ENCODE data around the gene GRK1.
"Not testable (repeated sequence)": the region's sequence is repeated elsewhere in the genome, so short reads cannot be mapped to it uniquely, and the experiment has no call there.

Gene GRK1

DNA sequence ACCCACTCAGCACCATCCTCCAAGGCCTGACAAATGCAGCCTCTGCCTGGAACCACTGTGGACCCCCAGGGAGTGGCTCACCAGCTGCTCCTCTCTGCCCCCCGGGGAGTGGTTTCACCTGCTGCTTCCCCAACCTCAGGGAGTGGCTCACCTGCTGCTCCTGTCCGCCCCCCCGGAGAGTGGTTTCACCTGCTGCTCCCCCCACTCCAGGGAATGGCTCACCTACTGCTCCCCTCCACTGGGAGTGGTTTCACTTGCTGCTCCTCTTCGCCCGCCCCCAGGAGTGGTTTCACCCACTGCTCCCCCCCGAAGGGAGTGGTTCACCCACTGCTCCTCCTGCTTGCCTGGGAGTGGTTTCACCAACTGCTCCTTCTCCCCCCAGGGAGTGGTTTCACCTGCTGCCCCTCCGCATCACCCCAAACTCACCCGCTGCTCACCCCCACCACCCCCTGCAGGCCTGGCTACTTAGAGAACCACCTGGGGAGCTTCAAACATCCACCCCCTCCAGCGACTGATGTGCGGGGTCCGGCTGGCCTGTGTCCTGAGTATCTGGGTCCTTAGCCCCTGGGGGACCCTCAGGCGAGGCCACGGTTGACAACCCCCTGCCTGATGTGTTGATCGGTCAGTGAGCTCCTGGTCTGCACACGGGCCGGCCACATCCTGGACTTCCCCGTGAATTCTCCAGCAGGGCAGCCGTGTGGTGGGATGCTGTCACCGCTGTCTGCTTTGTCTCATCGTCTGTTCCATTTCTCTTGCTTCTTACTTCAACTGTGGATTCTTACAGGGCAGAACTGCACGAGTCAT is 77.4 kb downstream of the GRK1 start:
- no peaks in the 10 kb centered on the region for H3K36me3 ChIP-seq (ENCODE audit: control insufficient read depth, insufficient read depth, low read length)
- H3K27ac ChIP-seq (ENCODE audit: insufficient read depth, low read length, poor library complexity, severe bottlenecking): no peak overlapping the region
- no peak overlapping the region for H3K4me3 ChIP-seq (ENCODE audit: insufficient read depth, low read depth, low read length, poor library complexity, severe bottlenecking)
- no peaks in the 10 kb centered on the region for H3K9me3 ChIP-seq (ENCODE audit: control insufficient read depth, low read length)
- DNase-seq: no peak
- peaks cover 19% of the 10 kb centered on the region for H3K27me3 ChIP-seq (replicated peaks; ENCODE audit: control insufficient read depth, insufficient read depth, low read length, poor library complexity, severe bottlenecking)
- H3K4me1 ChIP-seq (ENCODE audit: control insufficient read depth, insufficient read depth, low read length, poor library complexity, severe bottlenecking): peaks cover 22% of the 10 kb centered on the region

DNA sequence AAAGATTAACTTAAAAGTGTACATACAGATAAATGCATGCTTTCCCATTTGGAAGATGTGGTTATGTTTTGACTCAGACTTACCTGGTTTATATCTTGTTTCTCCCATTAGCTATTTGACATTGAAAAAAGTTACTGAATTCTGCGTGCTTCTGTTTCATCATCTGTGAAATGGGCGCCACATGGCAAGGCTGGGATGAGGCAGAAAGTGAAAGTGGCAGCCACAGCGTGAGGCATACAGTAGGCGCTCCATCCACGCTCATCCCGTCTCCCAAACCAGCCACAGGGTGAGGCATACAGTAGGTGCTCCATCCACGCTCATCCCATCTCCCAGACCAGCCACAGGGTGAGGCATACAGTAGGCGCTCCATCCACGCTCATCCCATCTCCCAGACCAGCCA is 78.0 kb downstream of the GRK1 start:
- H3K27me3 ChIP-seq (replicated peaks; ENCODE audit: control insufficient read depth, insufficient read depth, low read length, poor library complexity, severe bottlenecking): peaks cover 15% of the 10 kb centered on the region

DNA sequence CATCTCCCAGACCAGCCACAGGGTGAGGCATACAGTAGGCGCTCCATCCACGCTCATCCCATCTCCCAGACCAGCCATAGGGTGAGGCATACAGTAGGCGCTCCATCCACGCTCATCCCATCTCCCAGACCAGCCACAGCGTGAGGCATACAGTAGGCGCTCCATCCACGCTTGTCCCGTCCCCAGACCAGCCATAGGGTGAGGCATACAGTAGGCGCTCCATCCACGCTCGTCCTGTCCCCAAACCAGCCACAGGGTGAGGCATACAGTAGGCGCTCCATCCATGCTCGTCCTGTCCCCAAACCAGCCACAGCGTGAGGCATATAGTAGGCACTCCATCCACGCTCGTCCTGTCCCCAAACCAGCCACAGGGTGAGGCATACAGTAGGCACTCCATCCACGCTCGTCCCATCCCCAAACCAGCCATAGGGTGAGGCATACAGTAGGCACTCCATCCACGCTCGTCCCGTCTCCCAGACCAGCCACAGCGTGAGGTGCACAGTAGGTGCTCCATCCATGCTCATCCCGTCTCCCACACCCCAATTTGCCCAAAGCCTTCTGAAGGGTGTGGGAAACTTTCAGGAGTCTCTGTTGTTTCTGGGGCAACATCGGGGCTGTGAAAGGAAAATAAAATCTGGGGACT is 78.6 kb downstream of the GRK1 start:
- not testable (repeated sequence) for H3K36me3 ChIP-seq (ENCODE audit: control insufficient read depth, insufficient read depth, low read length); H3K9me3 ChIP-seq (ENCODE audit: control insufficient read depth, low read length)

More for the DNA sequence above, 78.0 kb downstream of the GRK1 start:
- no peak overlapping the region for H3K4me3 ChIP-seq (ENCODE audit: insufficient read depth, low read depth, low read length, poor library complexity, severe bottlenecking)
- no peak for DNase-seq
- H3K4me1 ChIP-seq (ENCODE audit: control insufficient read depth, insufficient read depth, low read length, poor library complexity, severe bottlenecking): peaks cover 22% of the 10 kb centered on the region
- no peaks in the 10 kb centered on the region for H3K9me3 ChIP-seq (ENCODE audit: control insufficient read depth, low read length)
- no peaks in the 10 kb centered on the region for H3K36me3 ChIP-seq (ENCODE audit: control insufficient read depth, insufficient read depth, low read length)
- H3K27ac ChIP-seq (ENCODE audit: insufficient read depth, low read length, poor library complexity, severe bottlenecking): no peak overlapping the region

DNA sequence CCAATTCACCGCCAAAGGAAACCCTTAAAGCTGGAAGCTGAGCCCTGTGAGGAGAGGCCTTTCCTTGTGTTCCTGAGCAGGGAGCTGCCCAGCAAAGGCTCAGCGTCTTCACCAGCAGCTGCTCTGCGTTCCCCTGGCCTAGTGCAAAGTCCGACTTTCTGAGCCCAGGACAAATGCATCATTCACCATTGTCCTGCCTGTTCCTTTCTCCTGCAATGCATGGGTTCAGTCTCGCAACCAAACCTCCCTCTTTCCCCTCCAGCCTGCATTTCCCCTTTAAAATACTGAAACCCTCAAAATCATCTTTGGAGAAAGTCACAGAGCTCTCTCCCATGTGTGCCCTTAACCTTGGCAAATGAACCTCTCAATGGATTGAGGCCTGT is 79.1 kb downstream of the GRK1 start:
- DNase-seq: no peak
- Histone ChIP-seq H3K4me1 (ENCODE audit: control insufficient read depth, insufficient read depth, low read length, poor library complexity, severe bottlenecking) (peaks cover 16% of the 10 kb centered on the region), H3K4me3 (ENCODE audit: insufficient read depth, low read depth, low read length, poor library complexity, severe bottlenecking) (no peak overlapping the region), H3K36me3 (ENCODE audit: control insufficient read depth, insufficient read depth, low read length) (no peaks in the 10 kb centered on the region), H3K9me3 (ENCODE audit: control insufficient read depth, low read length) (no peaks in the 10 kb centered on the region), H3K27me3 (replicated peaks; ENCODE audit: control insufficient read depth, insufficient read depth, low read length, poor library complexity, severe bottlenecking) (peaks cover 10% of the 10 kb centered on the region), H3K27ac (ENCODE audit: insufficient read depth, low read length, poor library complexity, severe bottlenecking) (no peak overlapping the region)

More for the DNA sequence above, 78.6 kb downstream of the GRK1 start:
- Histone ChIP-seq H3K27me3 (replicated peaks; ENCODE audit: control insufficient read depth, insufficient read depth, low read length, poor library complexity, severe bottlenecking) (peaks cover 10% of the 10 kb centered on the region), H3K4me1 (ENCODE audit: control insufficient read depth, insufficient read depth, low read length, poor library complexity, severe bottlenecking) (peaks cover 21% of the 10 kb centered on the region)
- H3K4me3 ChIP-seq (ENCODE audit: insufficient read depth, low read depth, low read length, poor library complexity, severe bottlenecking); H3K27ac ChIP-seq (ENCODE audit: insufficient read depth, low read length, poor library complexity, severe bottlenecking); DNase-seq: not testable (repeated sequence)

DNA sequence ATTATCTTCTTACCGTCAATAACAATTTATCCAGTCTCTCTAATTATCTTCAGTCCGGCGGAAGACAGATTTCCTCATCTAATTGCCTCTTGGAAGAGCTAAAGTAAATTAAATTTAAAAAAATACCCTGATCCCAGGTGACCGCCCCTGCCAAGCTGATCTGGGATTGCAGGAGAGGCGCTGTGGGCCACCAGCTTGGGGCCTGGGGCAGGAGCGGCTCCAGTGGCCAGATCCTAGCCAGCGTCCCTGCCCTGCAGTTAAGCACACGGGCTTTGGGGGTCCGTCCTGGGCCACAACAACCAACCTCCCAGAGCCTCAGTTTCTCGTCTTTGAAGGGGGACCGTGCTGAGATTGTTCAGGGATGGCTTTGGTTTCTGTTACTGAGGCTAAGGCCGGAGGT is 79.7 kb downstream of the GRK1 start:
- H3K4me3 ChIP-seq (ENCODE audit: insufficient read depth, low read depth, low read length, poor library complexity, severe bottlenecking): no peak overlapping the region
- H3K4me1 ChIP-seq (ENCODE audit: control insufficient read depth, insufficient read depth, low read length, poor library complexity, severe bottlenecking): peaks cover 11% of the 10 kb centered on the region
- H3K9me3 ChIP-seq (ENCODE audit: control insufficient read depth, low read length): no peaks in the 10 kb centered on the region
- no peaks in the 10 kb centered on the region for H3K36me3 ChIP-seq (ENCODE audit: control insufficient read depth, insufficient read depth, low read length)
- no peak for DNase-seq
- no peak overlapping the region for H3K27ac ChIP-seq (ENCODE audit: insufficient read depth, low read length, poor library complexity, severe bottlenecking)
- H3K27me3 ChIP-seq (replicated peaks; ENCODE audit: control insufficient read depth, insufficient read depth, low read length, poor library complexity, severe bottlenecking): peaks cover 10% of the 10 kb centered on the region

DNA sequence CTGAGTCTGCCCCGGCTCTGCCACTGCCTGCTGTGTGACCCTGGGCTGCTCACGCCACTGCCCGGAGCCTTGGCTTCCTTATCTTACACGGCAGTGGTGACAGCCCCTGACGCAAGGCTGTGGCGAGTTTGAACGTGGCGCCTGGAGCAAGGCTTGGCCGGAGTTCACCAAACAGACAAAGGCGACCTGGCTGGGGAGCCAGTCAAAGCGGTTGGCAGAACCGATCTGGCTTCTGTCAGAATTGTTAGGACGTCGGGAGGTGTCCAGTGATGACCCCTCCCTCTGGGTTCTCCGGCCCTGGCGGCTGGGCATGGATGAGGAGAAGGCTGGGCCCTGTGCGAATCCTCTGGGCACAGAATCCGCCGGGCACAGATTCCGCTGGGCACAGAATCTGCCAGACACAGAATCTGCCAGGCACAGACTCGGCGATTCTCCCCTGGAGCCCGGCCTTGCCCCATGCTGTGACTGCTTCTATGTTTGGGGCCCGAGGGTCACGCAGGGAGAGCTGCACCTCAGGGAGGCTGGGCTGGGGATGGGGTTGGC is 80.3 kb downstream of the GRK1 start:
- DNase-seq: no peak
- Histone ChIP-seq H3K4me3 (ENCODE audit: insufficient read depth, low read depth, low read length, poor library complexity, severe bottlenecking) (no peak overlapping the region), H3K4me1 (ENCODE audit: control insufficient read depth, insufficient read depth, low read length, poor library complexity, severe bottlenecking) (peaks cover 4% of the 10 kb centered on the region), H3K36me3 (ENCODE audit: control insufficient read depth, insufficient read depth, low read length) (no peaks in the 10 kb centered on the region), H3K9me3 (ENCODE audit: control insufficient read depth, low read length) (no peaks in the 10 kb centered on the region), H3K27ac (ENCODE audit: insufficient read depth, low read length, poor library complexity, severe bottlenecking) (no peak overlapping the region), H3K27me3 (replicated peaks; ENCODE audit: control insufficient read depth, insufficient read depth, low read length, poor library complexity, severe bottlenecking) (peaks cover 5% of the 10 kb centered on the region)

DNA sequence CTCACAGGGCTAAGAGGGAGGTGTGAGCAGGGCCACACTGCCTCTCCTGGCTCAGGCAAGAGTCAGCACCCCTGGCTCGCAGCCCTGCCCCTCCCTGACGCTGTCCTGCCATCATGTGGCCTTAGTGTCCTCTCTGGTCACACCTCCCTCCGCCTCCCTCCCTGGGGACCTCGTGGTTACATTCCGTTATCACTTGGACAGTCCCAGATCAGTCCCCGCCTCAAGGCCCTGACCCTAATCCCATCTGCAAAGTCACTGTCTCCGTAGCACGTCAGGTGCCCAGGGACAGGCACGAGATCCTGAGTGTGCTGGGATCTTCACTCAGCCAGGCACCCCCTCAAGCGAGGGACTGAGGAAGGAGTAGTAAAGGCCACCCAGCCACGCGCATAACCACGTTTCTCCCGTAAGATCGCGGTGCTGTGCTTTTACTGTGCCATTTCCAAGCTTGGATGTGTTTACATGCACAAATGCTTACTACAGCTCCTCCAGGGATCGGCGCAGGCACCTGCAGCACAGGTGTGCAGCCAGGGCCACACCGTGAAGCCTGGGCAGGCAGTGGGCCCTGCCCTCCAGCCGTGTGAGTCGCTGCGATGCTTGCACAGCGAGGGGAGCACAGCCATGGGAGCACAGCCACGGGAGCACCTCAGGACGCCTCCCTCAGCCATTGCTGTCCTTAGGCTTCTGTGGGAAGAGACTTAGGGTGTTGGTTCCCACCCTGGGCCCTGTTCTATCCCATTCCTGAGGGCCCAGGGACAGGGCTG is 81.3 kb downstream of the GRK1 start:
- no peaks in the 10 kb centered on the region for H3K36me3 ChIP-seq (ENCODE audit: control insufficient read depth, insufficient read depth, low read length)
- no peak overlapping the region for H3K27ac ChIP-seq (ENCODE audit: insufficient read depth, low read length, poor library complexity, severe bottlenecking)
- no peaks in the 10 kb centered on the region for H3K27me3 ChIP-seq (replicated peaks; ENCODE audit: control insufficient read depth, insufficient read depth, low read length, poor library complexity, severe bottlenecking)
- no peak overlapping the region for H3K4me3 ChIP-seq (ENCODE audit: insufficient read depth, low read depth, low read length, poor library complexity, severe bottlenecking)
- no peaks in the 10 kb centered on the region for H3K9me3 ChIP-seq (ENCODE audit: control insufficient read depth, low read length)
- no peaks in the 10 kb centered on the region for H3K4me1 ChIP-seq (ENCODE audit: control insufficient read depth, insufficient read depth, low read length, poor library complexity, severe bottlenecking)
- DNase-seq: no peak

DNA sequence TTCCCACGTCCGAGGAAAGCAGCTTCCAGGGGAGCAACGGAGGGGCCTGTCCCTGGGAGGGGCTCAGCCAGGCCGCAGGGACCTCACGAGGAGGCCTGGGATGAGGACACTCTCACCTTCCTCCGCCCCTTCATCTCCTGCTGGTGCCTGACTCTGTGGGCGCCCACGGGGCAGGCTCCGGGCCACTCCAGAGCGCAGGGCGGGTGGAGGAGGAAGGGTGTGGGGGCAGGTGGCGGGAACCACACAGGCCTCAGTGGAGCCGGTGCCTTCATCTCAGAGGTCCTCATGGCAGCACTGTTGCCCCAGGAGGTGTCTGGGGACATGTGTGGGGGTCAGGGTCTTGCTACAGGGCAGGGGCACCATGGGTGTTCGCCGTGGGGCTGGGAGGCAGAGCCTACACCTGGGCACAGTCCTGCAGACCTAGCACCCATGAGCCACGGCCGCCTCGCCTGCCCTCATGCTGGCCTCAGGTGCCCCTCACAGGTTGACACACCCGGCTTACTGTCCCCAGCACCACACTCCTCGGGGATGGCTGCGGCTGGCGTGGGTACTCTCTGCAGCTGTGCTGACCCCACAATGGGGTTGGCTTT is 81.9 kb downstream of the GRK1 start:
- H3K4me3 ChIP-seq (ENCODE audit: insufficient read depth, low read depth, low read length, poor library complexity, severe bottlenecking): no peak overlapping the region
- H3K9me3 ChIP-seq (ENCODE audit: control insufficient read depth, low read length): no peaks in the 10 kb centered on the region
- no peaks in the 10 kb centered on the region for H3K36me3 ChIP-seq (ENCODE audit: control insufficient read depth, insufficient read depth, low read length)
- no peak overlapping the region for H3K27ac ChIP-seq (ENCODE audit: insufficient read depth, low read length, poor library complexity, severe bottlenecking)
- H3K27me3 ChIP-seq (replicated peaks; ENCODE audit: control insufficient read depth, insufficient read depth, low read length, poor library complexity, severe bottlenecking): no peaks in the 10 kb centered on the region
- no peak for DNase-seq
- H3K4me1 ChIP-seq (ENCODE audit: control insufficient read depth, insufficient read depth, low read length, poor library complexity, severe bottlenecking): no peaks in the 10 kb centered on the region

DNA sequence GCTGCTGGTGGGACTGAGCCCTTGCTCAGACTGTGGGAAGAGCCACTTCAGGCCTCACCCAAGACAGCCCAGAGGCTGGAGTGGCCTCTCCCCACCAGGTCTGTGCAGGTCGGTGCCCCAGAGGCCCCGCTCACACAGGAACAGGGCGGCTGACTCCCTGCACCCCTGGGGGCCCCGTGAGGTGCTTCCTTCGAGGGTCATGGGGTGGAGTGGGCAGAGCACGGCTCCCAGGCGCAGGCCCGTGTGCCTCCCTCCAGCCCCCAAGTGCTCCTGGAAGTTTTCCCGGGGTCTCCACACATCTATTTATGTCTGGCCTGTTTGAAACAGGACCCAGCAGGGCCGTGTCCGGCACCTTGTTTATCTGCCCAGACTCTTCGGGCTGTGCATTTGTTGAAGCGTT is 82.5 kb downstream of the GRK1 start:
- Histone ChIP-seq H3K36me3 (ENCODE audit: control insufficient read depth, insufficient read depth, low read length) (no peaks in the 10 kb centered on the region), H3K9me3 (ENCODE audit: control insufficient read depth, low read length) (no peaks in the 10 kb centered on the region), H3K27ac (ENCODE audit: insufficient read depth, low read length, poor library complexity, severe bottlenecking) (no peak overlapping the region), H3K27me3 (replicated peaks; ENCODE audit: control insufficient read depth, insufficient read depth, low read length, poor library complexity, severe bottlenecking) (no peaks in the 10 kb centered on the region), H3K4me3 (ENCODE audit: insufficient read depth, low read depth, low read length, poor library complexity, severe bottlenecking) (no peak overlapping the region), H3K4me1 (ENCODE audit: control insufficient read depth, insufficient read depth, low read length, poor library complexity, severe bottlenecking) (no peaks in the 10 kb centered on the region)
- DNase-seq: no peak

Measured in effector memory CD4-positive, alpha-beta T cell (primary cell).